ENCODE measurements around the gene SPRR1B. TPM values are rescaled to one million over a fixed set of nuclear protein-coding genes. Genes with fewer than 3 reads are reported as not detected.
A peak's percentile ranks its signal among the peaks of the same experiment; 100 is the strongest.

Gene SPRR1B
- total and polyA plus RNA-seq, 9 of the 15 experiments (the other 6 are each of a cell fraction or from before 2014, with no cell fraction given) = not detected

DNA sequence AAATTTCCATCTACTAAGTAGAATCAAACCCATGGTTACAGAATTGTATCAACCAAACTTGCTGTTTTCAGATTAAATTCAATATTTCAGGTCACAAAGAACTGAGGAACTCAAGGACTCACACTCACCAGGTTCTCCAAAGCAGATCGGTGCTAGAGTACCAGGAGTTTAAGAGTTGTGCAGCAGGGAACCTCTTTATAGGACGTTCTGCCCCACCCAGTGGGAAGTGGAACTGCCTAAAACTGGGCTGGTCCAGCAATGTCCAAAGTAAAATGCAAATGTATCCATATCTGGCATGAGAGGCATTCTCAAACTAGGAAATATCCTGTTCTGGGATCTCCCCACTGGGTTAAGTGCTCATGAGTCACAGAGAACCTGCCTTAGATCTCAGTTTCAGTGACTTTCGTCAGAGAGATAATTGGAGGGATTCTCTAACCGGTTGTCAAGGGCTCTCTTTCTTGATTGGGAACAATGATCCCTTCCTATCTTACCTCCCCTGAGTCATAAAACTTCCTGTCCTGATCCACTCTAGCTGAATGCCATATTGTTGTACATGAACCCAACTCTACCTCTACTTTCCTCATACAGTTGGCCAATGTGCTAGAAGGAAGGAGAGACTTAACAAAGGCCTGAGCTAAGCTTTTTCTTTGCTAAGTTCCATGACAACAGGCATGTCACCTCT, 10.1 kb downstream of the SPRR1B start, which contains the start of gene SPRR2D (continued):
- TF ChIP-seq ZSCAN32 (CRISPR knock-in tag; IDR thresholded peaks at IDR 0.05) (no peak), VEZF1 (CRISPR knock-in tag; IDR thresholded peaks at IDR 0.05) (peak; percentile 34; the same call in 1 of the 2 replicates), PTRF (tag; IDR thresholded peaks at IDR 0.05) (no peak), CSDE1 (IDR thresholded peaks at IDR 0.05) (no peak), FOXP4 (CRISPR knock-in tag; IDR thresholded peaks at IDR 0.05; ENCODE audit: borderline replicate concordance) (no peak), ZFX (CRISPR knock-in tag; IDR thresholded peaks at IDR 0.05) (no peak), CAMTA2 (CRISPR knock-in tag; conservative IDR thresholded peaks at IDR 0.05) (no peak), MITF (IDR thresholded peaks at IDR 0.05) (no peak), RBBP5 (IDR thresholded peaks at IDR 0.05; ENCODE audit: borderline replicate concordance, insufficient read depth, low read length, poor library complexity, severe bottlenecking) (no peak), ZNF197 (CRISPR knock-in tag; IDR thresholded peaks at IDR 0.05; ENCODE audit: low read depth) (peak; percentile 17; the same call in 1 of the 2 replicates), SETDB1 (IDR thresholded peaks at IDR 0.05; ENCODE audit: low read length) (no peak), E2F3 (CRISPR knock-in tag; IDR thresholded peaks at IDR 0.05) (no peak), CCAR2 (IDR thresholded peaks at IDR 0.05; ENCODE audit: low read depth, low read length) (no peak), KDM4B (IDR thresholded peaks at IDR 0.05; ENCODE audit: borderline replicate concordance in 2 of 2, low read depth in 1 of 2) (no peak), ZNF282 (CRISPR knock-in tag; IDR thresholded peaks at IDR 0.05) (no peak), FOSL1 (tag; conservative IDR thresholded peaks at IDR 0.05) (peak; percentile 96), CCNT2 (IDR thresholded peaks at IDR 0.05; ENCODE audit: borderline replicate concordance, extremely low read depth, insufficient read length, low read depth, low read length) (no peak), RFX7 (CRISPR knock-in tag; IDR thresholded peaks at IDR 0.05) (no peak), LEF1 (IDR thresholded peaks at IDR 0.05) (peak; percentile 47; the same call in 1 of the 2 replicates), ZBTB1 (CRISPR knock-in tag; IDR thresholded peaks at IDR 0.05; ENCODE audit: borderline replicate concordance, low read depth) (no peak), HDAC3 (IDR thresholded peaks at IDR 0.05; ENCODE audit: borderline replicate concordance, partially characterized antibody) (no peak), PTBP1 (IDR thresholded peaks at IDR 0.05; ENCODE audit: low read depth, low read length) (no peak), ZBTB2 (IDR thresholded peaks at IDR 0.05) (no peak)
